HepG2 (cell line): ENCODE data around the gene KDM5B. TPM values are rescaled to one million over a fixed set of nuclear protein-coding genes. Genes with fewer than 3 reads are reported as not detected.

Experiments
- DNMT1 ChIP-seq: sonication (generic); formaldehyde crosslinking; IDR thresholded peaks from 2 replicates; pipeline ENCODE4 v1.5.1; 2020; ENCODE audit warnings: mild to moderate bottlenecking, missing genetic modification reagents
- KAT2B ChIP-seq: fragments of 150-350 bp; IDR thresholded peaks from 2 replicates; pipeline ENCODE4 v1.6.1; 2014; ENCODE audit warnings: low read depth, low read length, borderline replicate concordance
- KAT7 ChIP-seq: IDR thresholded peaks from 2 replicates; pipeline ENCODE4 v1.6.1; 2018; ENCODE audit warnings: borderline replicate concordance, missing compliant biosample characterization
- NFKBIZ ChIP-seq: IDR thresholded peaks from 2 replicates; pipeline ENCODE4 v1.6.1; 2018; ENCODE audit warnings: missing genetic modification reagents, missing compliant biosample characterization
- SOX13 ChIP-seq, 3 experiments: fragments of 450-650 bp in 1 of 3; sonication (generic) in 1 of 3; formaldehyde crosslinking in 1 of 3; IDR thresholded peaks in 2 of 3; conservative IDR thresholded peaks in 1 of 3; 2 replicates each; pipeline versions ENCODE4 v1.5.0 to v1.6.1; 2016 to 2020; ENCODE audit warnings: antibody characterized with exemption in 1 of 3, mild to moderate bottlenecking in 1 of 3, missing compliant biosample characterization in 1 of 3, missing genetic modification reagents in 1 of 3, moderate library complexity in 1 of 3
- TCF7L2 ChIP-seq: IDR thresholded peaks from 2 replicates; pipeline ENCODE4 v1.6.1; 2011; ENCODE audit warnings: mild to moderate bottlenecking, low read depth, low read length, moderate library complexity
- U2AF2 ChIP-seq: fragments of 200-400 bp; formaldehyde crosslinking; IDR thresholded peaks from 2 replicates; pipeline ENCODE4 v1.6.1; 2017; ENCODE audit warnings: low read depth, mild to moderate bottlenecking, low read length
- ZNF557 ChIP-seq: sonication (generic); formaldehyde crosslinking; IDR thresholded peaks from 2 replicates; pipeline ENCODE4 v1.4.0; 2020; ENCODE audit warnings: missing genetic modification reagents
- ZNF616 ChIP-seq: sonication (generic); formaldehyde crosslinking; IDR thresholded peaks from 2 replicates; pipeline ENCODE4 v1.5.0; 2020; ENCODE audit warnings: low read depth, mild to moderate bottlenecking, missing genetic modification reagents
- ZNF672 ChIP-seq: sonication (generic); formaldehyde crosslinking; IDR thresholded peaks from 2 replicates; pipeline ENCODE4 v1.8.1; 2022; ENCODE audit warnings: missing genetic modification reagents
- polyA plus RNA-seq, 8 experiments: library from polyadenylated mRNA; depleted of rRNA in 3 of 8; stranded (reverse) in 7 of 8; unstranded in 1 of 8; fragments of >200 nt; fragmentation: Illumina TruSeq in 4 of 8; extraction: Trizol in 4 of 8; gene quantifications; 2 replicates each; pipeline versions ENCODE4 v1.2.1 to v1.2.3, GENCODE V29; 2011 to 2016; ENCODE audit warnings: low read depth in 4 of 8, missing spikeins in 1 of 8, mixed read lengths in 1 of 8; ENCODE audit not compliant: insufficient read depth in 1 of 8
- total RNA-seq, 5 experiments: library from RNA; depleted of rRNA; stranded (reverse); fragments of >200 nt; fragmentation: Illumina TruSeq; extraction: Trizol; gene quantifications; 2 replicates each; pipeline ENCODE4 v1.2.3, GENCODE V29; 2016; ENCODE audit warnings: low read depth in 1 of 5
- TF ChIP-seq, protein P1 (sequence below): sonication (generic); formaldehyde crosslinking; IDR thresholded peaks from 2 replicates; pipeline ENCODE4; 2020; ENCODE audit warnings: missing genetic modification reagents, mild to moderate bottlenecking, borderline replicate concordance
- TF ChIP-seq, protein P2 (sequence below): sonication (generic); formaldehyde crosslinking; IDR thresholded peaks from 2 replicates; pipeline ENCODE4 v1.4.0; 2020; ENCODE audit warnings: missing genetic modification reagents
- TF ChIP-seq, protein P3 (sequence below): fragments of 450-650 bp; IDR thresholded peaks from 2 replicates; pipeline ENCODE4 v1.6.1; 2016

Gene KDM5B
- total and polyA plus RNA-seq, 2 of the 13 experiments (the other 11 are each of a cell fraction or from before 2014, with no cell fraction given), result 34.2 to 35.4 TPM

DNA sequence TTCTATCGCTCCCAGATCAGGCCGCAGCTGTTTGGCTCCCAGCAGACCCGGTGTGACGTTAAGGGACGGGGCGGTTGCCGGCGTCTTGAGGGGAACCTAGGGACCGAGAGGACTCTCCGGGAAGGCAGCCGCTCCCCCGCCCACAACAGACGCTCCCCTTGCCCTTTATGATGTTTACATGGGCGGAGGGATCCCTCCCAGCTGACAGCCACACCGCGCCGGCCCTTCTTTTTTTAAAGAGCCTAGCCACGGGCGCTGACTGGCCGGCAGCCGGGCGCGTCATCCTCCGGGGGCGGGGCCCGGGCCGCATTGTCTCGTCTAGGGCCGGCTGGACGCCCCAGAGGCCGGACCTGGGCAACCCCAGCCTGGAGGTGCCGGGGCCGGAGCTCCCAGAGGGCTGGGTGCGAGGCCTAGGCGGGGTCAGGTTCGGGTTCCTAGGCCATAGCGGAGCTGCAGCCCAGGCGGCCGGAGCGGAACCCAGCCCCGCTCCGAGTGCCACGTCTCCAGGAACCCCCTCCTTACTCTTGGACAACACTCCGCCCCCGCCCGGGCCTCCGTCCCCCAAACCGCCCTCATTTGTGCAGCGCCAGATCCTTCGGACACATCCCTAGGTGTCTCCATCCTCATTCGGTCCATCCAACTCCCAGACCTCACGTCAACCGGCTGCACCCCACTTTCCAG, 2.5 kb upstream of the KDM5B start, which contains the start of gene PCAT6 (continued):
- TF ChIP-seq, protein P1, sequence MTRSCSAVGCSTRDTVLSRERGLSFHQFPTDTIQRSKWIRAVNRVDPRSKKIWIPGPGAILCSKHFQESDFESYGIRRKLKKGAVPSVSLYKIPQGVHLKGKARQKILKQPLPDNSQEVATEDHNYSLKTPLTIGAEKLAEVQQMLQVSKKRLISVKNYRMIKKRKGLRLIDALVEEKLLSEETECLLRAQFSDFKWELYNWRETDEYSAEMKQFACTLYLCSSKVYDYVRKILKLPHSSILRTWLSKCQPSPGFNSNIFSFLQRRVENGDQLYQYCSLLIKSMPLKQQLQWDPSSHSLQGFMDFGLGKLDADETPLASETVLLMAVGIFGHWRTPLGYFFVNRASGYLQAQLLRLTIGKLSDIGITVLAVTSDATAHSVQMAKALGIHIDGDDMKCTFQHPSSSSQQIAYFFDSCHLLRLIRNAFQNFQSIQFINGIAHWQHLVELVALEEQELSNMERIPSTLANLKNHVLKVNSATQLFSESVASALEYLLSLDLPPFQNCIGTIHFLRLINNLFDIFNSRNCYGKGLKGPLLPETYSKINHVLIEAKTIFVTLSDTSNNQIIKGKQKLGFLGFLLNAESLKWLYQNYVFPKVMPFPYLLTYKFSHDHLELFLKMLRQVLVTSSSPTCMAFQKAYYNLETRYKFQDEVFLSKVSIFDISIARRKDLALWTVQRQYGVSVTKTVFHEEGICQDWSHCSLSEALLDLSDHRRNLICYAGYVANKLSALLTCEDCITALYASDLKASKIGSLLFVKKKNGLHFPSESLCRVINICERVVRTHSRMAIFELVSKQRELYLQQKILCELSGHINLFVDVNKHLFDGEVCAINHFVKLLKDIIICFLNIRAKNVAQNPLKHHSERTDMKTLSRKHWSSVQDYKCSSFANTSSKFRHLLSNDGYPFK (CRISPR knock-in tag), result peak; percentile 17; the same call in 1 of the 2 replicates
- TF ChIP-seq, protein P2, sequence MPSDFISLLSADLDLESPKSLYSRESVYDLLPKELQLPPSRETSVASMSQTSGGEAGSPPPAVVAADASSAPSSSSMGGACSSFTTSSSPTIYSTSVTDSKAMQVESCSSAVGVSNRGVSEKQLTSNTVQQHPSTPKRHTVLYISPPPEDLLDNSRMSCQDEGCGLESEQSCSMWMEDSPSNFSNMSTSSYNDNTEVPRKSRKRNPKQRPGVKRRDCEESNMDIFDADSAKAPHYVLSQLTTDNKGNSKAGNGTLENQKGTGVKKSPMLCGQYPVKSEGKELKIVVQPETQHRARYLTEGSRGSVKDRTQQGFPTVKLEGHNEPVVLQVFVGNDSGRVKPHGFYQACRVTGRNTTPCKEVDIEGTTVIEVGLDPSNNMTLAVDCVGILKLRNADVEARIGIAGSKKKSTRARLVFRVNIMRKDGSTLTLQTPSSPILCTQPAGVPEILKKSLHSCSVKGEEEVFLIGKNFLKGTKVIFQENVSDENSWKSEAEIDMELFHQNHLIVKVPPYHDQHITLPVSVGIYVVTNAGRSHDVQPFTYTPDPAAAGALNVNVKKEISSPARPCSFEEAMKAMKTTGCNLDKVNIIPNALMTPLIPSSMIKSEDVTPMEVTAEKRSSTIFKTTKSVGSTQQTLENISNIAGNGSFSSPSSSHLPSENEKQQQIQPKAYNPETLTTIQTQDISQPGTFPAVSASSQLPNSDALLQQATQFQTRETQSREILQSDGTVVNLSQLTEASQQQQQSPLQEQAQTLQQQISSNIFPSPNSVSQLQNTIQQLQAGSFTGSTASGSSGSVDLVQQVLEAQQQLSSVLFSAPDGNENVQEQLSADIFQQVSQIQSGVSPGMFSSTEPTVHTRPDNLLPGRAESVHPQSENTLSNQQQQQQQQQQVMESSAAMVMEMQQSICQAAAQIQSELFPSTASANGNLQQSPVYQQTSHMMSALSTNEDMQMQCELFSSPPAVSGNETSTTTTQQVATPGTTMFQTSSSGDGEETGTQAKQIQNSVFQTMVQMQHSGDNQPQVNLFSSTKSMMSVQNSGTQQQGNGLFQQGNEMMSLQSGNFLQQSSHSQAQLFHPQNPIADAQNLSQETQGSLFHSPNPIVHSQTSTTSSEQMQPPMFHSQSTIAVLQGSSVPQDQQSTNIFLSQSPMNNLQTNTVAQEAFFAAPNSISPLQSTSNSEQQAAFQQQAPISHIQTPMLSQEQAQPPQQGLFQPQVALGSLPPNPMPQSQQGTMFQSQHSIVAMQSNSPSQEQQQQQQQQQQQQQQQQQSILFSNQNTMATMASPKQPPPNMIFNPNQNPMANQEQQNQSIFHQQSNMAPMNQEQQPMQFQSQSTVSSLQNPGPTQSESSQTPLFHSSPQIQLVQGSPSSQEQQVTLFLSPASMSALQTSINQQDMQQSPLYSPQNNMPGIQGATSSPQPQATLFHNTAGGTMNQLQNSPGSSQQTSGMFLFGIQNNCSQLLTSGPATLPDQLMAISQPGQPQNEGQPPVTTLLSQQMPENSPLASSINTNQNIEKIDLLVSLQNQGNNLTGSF (CRISPR knock-in tag), result peak; percentile 81
- no peak for TF ChIP-seq U2AF2
- no peak for TF ChIP-seq DNMT1 (CRISPR knock-in tag)
- no peak for TF ChIP-seq ZNF616 (CRISPR knock-in tag)
- no peak for TF ChIP-seq ZNF672 (CRISPR knock-in tag)
- TF ChIP-seq KAT7 (CRISPR knock-in tag), result 0 out of 2 replicates have a peak, but pooled peaks have one; percentile 19
- TF ChIP-seq ZNF557 (CRISPR knock-in tag), result no peak
- TF ChIP-seq, protein P3, sequence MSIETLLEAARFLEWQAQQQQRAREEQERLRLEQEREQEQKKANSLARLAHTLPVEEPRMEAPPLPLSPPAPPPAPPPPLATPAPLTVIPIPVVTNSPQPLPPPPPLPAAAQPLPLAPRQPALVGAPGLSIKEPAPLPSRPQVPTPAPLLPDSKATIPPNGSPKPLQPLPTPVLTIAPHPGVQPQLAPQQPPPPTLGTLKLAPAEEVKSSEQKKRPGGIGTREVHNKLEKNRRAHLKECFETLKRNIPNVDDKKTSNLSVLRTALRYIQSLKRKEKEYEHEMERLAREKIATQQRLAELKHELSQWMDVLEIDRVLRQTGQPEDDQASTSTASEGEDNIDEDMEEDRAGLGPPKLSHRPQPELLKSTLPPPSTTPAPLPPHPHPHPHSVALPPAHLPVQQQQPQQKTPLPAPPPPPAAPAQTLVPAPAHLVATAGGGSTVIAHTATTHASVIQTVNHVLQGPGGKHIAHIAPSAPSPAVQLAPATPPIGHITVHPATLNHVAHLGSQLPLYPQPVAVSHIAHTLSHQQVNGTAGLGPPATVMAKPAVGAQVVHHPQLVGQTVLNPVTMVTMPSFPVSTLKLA, result peak; percentile 67
- peak; percentile 53; the same call in 1 of the 2 replicates for TF ChIP-seq NFKBIZ (CRISPR knock-in tag)
- no peak for TF ChIP-seq SOX13 (IDR thresholded peaks at IDR 0.05)
- peak in 1 of 2 experiments; percentile 65; a peak in 2 of 4 replicates for TF ChIP-seq SOX13 (CRISPR knock-in tag; conservative IDR thresholded peaks at IDR 0.05 in 1 of 2, IDR thresholded peaks at IDR 0.05 in 1 of 2)
- TF ChIP-seq KAT2B, result no peak
- TF ChIP-seq TCF7L2, result no peak
